ENCODE data around the gene OBP2A.
"Not testable (repeated sequence)": the region's sequence is repeated elsewhere in the genome, so short reads cannot be mapped to it uniquely, and the experiment has no call there.

The OBP2A gene

GRCh38 chr9:135528842-135529435, 17.0 kb upstream of the OBP2A start:
- DNase-seq = not testable (repeated sequence)

- no peak for DNase-seq
These were observed 15.8 kb upstream of the OBP2A start for GRCh38 chr9:135530146-135530545.

GRCh38 chr9:135531096-135531495, 14.8 kb upstream of the OBP2A start:
- no peak for DNase-seq

- DNase-seq = no peak
These were observed 12.8 kb upstream of the OBP2A start for GRCh38 chr9:135533113-135533512.

- no peak for DNase-seq
These were observed 12.3 kb upstream of the OBP2A start for GRCh38 chr9:135533674-135534073.

- not testable (repeated sequence) for DNase-seq
These were observed 11.7 kb upstream of the OBP2A start for GRCh38 chr9:135534192-135534711.

GRCh38 chr9:135534826-135535225, 11.1 kb upstream of the OBP2A start:
- not testable (repeated sequence) for DNase-seq

GRCh38 chr9:135535631-135536030, 10.3 kb upstream of the OBP2A start:
- not testable (repeated sequence) for DNase-seq

- no peak for DNase-seq
These were observed 9.7 kb upstream of the OBP2A start for GRCh38 chr9:135536216-135536615.

- not testable (repeated sequence) for DNase-seq
These were observed 2.5 kb upstream of the OBP2A start for GRCh38 chr9:135543262-135543894.

GRCh38 chr9:135544981-135545635, 818 bp upstream of the OBP2A start:
- no peak for DNase-seq

GRCh38 chr9:135546792-135547617, 1.1 kb downstream of the OBP2A start:
- DNase-seq = not testable (repeated sequence)

- DNase-seq = no peak
These were observed 2.1 kb downstream of the OBP2A start for GRCh38 chr9:135547756-135548736.

- not testable (repeated sequence) for DNase-seq
These were observed 3.8 kb downstream of the OBP2A start for GRCh38 chr9:135549478-135550343.

GRCh38 chr9:135550344-135550918, 4.5 kb downstream of the OBP2A start:
- DNase-seq = no peak

- DNase-seq = no peak
These were observed 5.1 kb downstream of the OBP2A start for GRCh38 chr9:135551031-135551430.

GRCh38 chr9:135551456-135551855, 5.5 kb downstream of the OBP2A start:
- DNase-seq = no peak

GRCh38 chr9:135552021-135552697, 6.2 kb downstream of the OBP2A start:
- no peak for DNase-seq

- no peak for DNase-seq
These were observed 6.8 kb downstream of the OBP2A start for GRCh38 chr9:135552698-135553171.

GRCh38 chr9:135554718-135555117, 8.8 kb downstream of the OBP2A start:
- no peak for DNase-seq
